Right cardiac atrium (tissue), 5 donors: Measurements from ENCODE around the gene GTF2H2. TPM values are rescaled to one million over a fixed set of nuclear protein-coding genes. Genes with fewer than 3 reads are reported as not detected.
"Not testable (repeated sequence)": the region's sequence is repeated elsewhere in the genome, so short reads cannot be mapped to it uniquely, and the experiment has no call there.

Experiments used
- ATAC-seq, 2 donors: fragments of 200-7000 bp; cut with Tn5 transposase; one replicate each; pipeline versions ENCODE4 v1.8.0 to v1.9.1; 2020; ENCODE audit warnings: moderate library complexity in 2 of 2, mild to moderate bottlenecking in 1 of 2
- DNase-seq, 3 donors: peaks; one replicate each; pipeline ENCODE4 v3.0.0-alpha.2; 2020
- H3K27ac ChIP-seq: one replicate; pipeline ENCODE4 v1.5.1; 2013; ENCODE audit warnings: mild to moderate bottlenecking, low read length, control low read depth, moderate library complexity
- H3K27me3 ChIP-seq: one replicate; pipeline ENCODE4 v1.6.1; 2013; ENCODE audit not compliant: control insufficient read depth, insufficient read depth
- H3K4me1 ChIP-seq: one replicate; pipeline ENCODE4 v1.6.1; 2013; ENCODE audit warnings: low read length; ENCODE audit not compliant: control insufficient read depth, insufficient read depth
- H3K4me3 ChIP-seq: one replicate; pipeline ENCODE4 v1.5.1; 2013; ENCODE audit warnings: low read length, control low read depth
- H3K9me3 ChIP-seq: one replicate; pipeline ENCODE4 v1.6.1; 2013; ENCODE audit warnings: low read length; ENCODE audit not compliant: control insufficient read depth
- WGBS: extraction: QIAGEN DNeasy Blood & Tissue Kit; methylation state at CpG from one replicate; pipeline ENCODE4 v1.1.7; 2013; 5-methylcytosine and 5-hydroxymethylcytosine counted together
- intact Hi-C, 4 donors: fragments of 100-400 bp; cut with DNase I; formaldehyde crosslinking; loops; one replicate each; pipeline versions ENCODE4 v1.11.0 to v1.14.0; 2022 to 2023
- polyA plus RNA-seq: library from polyadenylated mRNA; stranded (reverse); fragments of 200-250 nt; gene quantifications from one replicate; pipeline ENCODE4 v1.2.3, GENCODE V29; 2013
- total RNA-seq, 4 donors: library from RNA; stranded (reverse); fragmentation: NEBNext Ultra II Directional; extraction: Animal tissue kit (Norgen Biotek cat#: 25700); gene quantifications; one replicate each; pipeline ENCODE4 v1.2.1, GENCODE V29; 2021
- donor health status: healthy with polysubstance abuse.
- donor health status: DM: no; HTN: yes; CAD: no.
- donor health status: DM: no; HTN: no; CAD: no.
- donor health status: DM: no; HTN: yes; CAD: no; lungs with severe emphysema.
- donor health status: DM: yes; HTN: yes; CAD: no.

The GTF2H2 gene
- total and polyA plus RNA-seq, 5 donors: 5.2 to 16.0 (median 8.2) TPM

DNA sequence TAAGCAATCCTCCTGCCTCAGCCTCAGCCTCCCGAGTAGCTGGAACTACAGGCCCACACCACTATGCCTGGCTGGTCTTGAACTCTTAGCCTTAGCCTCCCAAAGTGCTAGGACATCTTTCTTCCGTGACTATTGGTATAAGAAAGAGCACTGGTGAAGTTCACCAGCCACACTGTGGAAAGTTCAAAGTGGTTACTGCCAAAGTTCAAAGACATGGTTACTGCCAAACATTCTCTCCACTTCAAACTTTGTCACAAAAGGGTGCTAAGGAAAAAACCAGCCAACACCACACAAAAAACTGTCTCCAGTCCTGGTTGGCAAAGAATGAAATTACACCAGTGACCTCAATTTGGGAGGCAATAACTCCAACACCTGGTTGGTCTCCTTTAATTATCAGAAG is 14.9 kb upstream of the GTF2H2 start:
- H3K4me1 ChIP-seq, DNase-seq, H3K27ac ChIP-seq, H3K9me3 ChIP-seq, H3K27me3 ChIP-seq, intact Hi-C loops, ATAC-seq, H3K4me3 ChIP-seq: not testable (repeated sequence)
- WGBS: no CpG with 5 or more reads among the region's 2 CpGs

DNA sequence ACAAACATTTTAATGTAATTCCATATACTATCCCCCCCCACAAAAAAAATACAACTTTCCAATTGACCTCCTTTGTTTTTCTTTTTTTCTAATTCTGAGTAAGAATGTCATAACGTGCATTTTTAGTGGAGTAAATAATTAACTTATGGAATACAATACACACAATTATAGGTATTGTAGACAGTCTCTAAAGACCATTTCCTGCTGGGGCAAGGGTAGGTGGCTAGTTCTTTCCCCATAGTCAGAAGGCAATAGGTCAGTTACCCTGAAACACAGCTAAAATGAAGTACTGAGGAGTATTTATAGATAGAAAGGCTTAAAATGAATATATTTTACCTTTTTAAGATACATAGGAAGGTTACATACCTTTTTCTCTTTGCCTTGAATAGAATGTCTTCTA is 6.2 kb downstream of the GTF2H2 start:
- ATAC-seq, intact Hi-C loops, H3K4me3 ChIP-seq, H3K27me3 ChIP-seq, H3K4me1 ChIP-seq, H3K9me3 ChIP-seq, H3K27ac ChIP-seq, DNase-seq: not testable (repeated sequence)
- WGBS: no CpG with 5 or more reads among the region's 1 CpG

DNA sequence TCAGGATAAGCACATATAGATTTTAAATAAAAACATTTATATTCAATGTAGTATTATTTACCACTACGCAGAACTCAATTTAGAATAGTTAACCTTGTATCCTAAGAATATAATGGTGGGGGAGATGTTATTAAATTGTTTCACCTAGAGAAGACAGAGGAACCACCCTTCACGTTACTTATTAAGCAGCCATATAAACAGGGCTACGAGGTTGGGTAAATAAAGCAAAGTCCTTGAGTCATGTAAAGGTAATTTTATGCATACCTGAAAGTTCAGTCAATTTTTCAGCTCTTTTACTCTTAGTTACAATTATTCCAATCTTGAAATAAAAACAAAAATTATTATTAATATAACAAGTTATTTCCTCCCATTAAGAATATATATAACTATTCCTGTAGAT is 8.1 kb downstream of the GTF2H2 start:
- H3K27me3 ChIP-seq, DNase-seq, H3K4me3 ChIP-seq, ATAC-seq, intact Hi-C loops, H3K27ac ChIP-seq, H3K4me1 ChIP-seq, H3K9me3 ChIP-seq: not testable (repeated sequence)
- WGBS: no CpG with 5 or more reads among the region's 3 CpGs

DNA sequence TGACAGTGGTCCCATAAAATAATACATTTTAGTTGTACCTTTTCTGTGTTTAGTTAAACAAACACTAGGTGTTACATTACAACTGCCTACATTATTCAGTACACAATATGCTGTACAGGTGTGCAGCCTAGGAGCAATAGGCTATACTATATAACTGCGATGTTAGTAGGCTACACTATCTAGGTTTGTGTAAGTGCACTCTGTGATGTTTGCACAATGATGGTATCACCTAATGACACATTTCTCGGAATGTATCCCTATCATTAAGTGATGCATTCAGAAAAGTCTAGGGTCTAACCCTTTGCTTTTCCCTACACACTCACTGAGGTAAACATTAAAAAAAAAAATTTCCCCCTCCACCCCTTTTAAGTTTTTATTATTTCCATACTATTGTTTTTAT is 22.7 kb downstream of the GTF2H2 start:
- H3K27ac ChIP-seq, ATAC-seq, DNase-seq, H3K4me3 ChIP-seq, H3K4me1 ChIP-seq, H3K9me3 ChIP-seq, H3K27me3 ChIP-seq, intact Hi-C loops: not testable (repeated sequence)
- WGBS: 96% methylated on average over 2 of the region's 2 CpGs

DNA sequence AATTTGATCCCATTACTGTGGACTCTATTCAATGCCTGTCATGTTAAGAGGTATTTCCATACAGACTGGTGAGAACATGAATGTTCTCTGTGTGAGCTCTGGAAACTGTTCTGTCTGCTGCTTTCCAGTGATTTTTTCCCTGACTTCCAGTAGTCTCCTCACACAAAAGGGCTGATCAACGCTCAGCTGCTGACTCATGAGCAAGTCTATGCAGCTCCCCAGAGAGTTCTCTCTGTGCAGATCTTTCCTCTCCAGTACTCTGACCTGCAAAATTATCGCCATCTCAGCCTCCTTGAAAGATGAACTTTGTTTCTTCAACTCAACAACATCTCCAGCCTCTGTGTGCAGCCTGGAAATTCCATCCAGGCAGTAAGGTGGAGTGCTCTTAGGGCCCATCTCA is 23.3 kb downstream of the GTF2H2 start:
- ATAC-seq, H3K27me3 ChIP-seq, H3K4me3 ChIP-seq, DNase-seq, H3K9me3 ChIP-seq, intact Hi-C loops, H3K4me1 ChIP-seq, H3K27ac ChIP-seq: not testable (repeated sequence)
- WGBS: no CpG with 5 or more reads among the region's 2 CpGs

DNA sequence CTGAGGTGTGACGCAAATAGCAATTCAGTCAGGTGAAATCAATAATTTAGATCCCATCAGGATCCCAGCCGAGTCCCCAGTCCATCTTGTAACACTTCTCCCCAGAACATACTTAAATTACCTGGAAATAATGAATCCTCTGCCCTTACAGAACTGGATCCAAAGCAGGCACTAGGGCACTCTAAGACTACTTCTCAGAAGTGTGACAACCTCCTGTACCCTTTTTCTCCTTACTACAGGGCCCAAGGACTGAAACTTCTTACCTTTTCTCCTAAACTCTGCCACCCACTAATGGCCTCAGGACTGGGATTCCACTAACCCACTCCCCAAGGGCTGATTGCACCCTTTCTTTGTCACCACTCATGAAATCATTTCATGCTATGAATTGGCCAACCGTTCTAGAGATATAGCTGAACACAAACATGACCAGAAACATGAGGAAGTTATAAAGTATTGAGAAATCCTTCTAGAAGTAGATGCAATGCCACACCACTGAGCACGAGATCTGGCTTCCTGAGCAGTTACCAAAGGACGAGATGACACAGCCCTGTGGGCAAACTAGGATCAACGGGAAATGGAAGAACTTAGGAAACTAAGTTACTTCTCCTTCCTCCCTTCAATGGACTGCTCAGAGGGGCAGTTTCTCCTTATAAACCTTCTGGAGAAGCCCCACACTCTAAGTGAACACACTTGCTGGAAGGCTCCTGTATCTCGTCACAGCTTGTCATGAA is 36.3 kb downstream of the GTF2H2 start:
- H3K4me3 ChIP-seq, H3K27me3 ChIP-seq, H3K9me3 ChIP-seq, DNase-seq, intact Hi-C loops, H3K4me1 ChIP-seq, H3K27ac ChIP-seq: not testable (repeated sequence)
- ATAC-seq: peak; percentile 45 to 57
- WGBS: no CpG with 5 or more reads among the region's 7 CpGs

DNA sequence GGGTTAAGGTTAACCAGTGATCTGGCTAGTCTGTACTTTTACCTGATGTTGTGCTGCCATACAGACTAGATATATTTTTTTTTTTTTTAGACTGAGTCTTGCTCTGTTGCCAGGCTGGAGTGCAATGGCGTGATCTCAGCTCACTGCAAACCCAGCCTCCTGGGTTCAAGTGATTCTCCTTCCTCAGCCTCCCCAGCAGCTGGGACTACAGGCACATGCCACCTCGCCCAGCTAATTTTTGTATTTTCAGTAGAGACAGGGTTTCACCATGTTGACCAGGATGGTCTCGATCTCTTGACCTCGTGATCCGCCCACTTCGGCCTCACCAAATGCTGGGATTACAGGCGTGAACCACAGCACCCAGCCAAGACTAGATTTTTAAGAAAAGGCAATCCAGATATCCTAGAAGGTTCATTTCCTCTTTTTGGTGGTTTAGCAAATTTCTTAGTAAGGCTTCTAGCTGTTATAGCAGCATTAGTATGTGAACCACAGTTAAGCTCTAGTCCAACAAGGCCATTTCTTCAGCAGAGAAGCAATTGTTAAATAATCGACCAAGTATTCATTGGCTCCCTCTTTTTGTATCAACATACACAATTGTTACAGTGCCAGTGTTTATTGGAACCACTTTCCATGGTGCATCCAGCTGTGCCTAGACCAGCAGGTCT is 42.1 kb downstream of the GTF2H2 start, which contains the start of gene NAIP:
TSS of gene NAIP (minus strand) at position 51 of the 665 bp plus-strand sequence. CDS start 12,424 bp downstream, outside the sequence.
- ATAC-seq, H3K27ac ChIP-seq, H3K4me3 ChIP-seq, H3K27me3 ChIP-seq, intact Hi-C loops, H3K9me3 ChIP-seq, H3K4me1 ChIP-seq, DNase-seq: not testable (repeated sequence)
- WGBS: no CpG with 5 or more reads among the region's 8 CpGs

DNA sequence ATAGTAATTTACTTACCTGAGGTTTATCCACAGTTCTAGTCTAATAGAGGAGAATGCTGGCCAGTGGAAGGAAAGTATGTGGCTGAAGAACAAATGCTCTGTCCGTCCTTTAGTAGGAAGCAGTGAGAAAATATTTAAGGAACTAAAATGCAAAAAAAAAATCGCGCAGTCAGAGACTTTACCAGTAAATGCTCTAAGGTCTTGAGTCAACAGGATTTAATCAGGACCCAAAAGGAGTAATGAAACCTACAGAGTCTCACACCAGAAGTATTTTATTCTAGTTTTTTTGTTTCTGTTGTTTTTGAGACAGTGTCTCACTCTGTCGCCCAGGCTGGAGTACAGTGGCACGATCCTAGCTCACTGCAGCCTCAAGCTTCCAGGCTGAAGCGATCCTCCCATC is 46.8 kb downstream of the GTF2H2 start:
- ATAC-seq, DNase-seq, H3K4me3 ChIP-seq, intact Hi-C loops, H3K27ac ChIP-seq, H3K9me3 ChIP-seq, H3K27me3 ChIP-seq, H3K4me1 ChIP-seq: not testable (repeated sequence)
- no CpG with 5 or more reads among the region's 6 CpGs for WGBS

DNA sequence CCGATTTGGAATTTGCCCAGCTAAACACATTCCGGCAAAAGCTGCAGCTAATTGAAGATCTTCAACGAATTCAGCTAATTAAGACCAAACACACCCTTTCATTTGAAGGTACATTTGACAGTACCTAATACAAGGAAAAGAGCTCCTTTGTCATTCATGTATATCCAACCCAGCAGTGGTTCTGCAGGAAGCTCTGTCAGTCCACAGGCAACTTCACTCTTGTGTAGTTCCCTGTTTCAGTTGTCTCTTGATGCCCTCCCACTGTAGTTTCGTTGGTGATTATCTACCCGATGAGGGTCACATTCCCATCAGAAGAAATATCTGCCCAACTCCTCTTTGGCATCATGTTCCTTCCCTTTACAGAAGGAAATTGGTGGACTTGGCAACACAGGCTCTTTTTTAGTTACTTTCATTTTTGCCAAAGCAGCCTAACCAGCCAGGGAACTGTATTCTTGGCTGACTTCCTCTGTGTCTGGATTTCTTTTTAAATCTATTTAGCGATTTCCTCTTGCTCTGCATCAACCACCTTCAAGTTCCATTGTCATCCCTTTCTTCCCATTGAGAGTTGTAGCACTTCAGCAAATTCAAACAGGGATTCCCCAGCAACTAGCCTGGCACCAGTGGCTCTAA is 49.0 kb downstream of the GTF2H2 start:
- H3K4me3 ChIP-seq, H3K9me3 ChIP-seq, intact Hi-C loops, H3K4me1 ChIP-seq, H3K27me3 ChIP-seq, H3K27ac ChIP-seq, DNase-seq: not testable (repeated sequence)
- peak in 1 of 2 donors; percentile 31 for ATAC-seq
- no CpG with 5 or more reads among the region's 6 CpGs for WGBS

DNA sequence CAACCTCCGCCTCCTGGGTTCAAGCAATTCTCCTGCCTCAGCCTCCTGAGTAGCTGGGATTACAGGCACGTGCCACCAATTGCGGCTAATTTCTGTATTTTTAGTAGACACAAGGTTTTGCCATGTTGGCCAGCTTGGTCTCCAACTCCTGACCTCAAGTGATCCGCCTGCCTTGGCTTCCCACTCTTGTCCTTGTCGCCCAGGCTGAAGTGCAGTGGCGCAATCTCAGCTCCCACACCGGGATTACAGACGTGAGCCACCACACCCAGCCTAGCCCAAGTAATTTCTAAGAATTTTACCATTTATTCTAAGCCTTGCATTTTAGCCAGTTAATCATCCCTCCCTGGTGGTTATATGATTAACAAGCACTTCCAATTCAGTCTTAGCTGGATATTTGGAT is 53.3 kb downstream of the GTF2H2 start:
- WGBS: 88% methylated on average over 8 of the region's 8 CpGs
- Histone ChIP-seq H3K27me3 (no peaks in the 10 kb centered on the region), H3K4me3 (no peak overlapping the region), H3K9me3 (no peaks in the 10 kb centered on the region), H3K4me1 (no peaks in the 10 kb centered on the region), H3K27ac (no peak overlapping the region)
- ATAC-seq (no peak), DNase-seq (peak in 1 of 3 donors; percentile 15)
- intact Hi-C loops: no loop called here

DNA sequence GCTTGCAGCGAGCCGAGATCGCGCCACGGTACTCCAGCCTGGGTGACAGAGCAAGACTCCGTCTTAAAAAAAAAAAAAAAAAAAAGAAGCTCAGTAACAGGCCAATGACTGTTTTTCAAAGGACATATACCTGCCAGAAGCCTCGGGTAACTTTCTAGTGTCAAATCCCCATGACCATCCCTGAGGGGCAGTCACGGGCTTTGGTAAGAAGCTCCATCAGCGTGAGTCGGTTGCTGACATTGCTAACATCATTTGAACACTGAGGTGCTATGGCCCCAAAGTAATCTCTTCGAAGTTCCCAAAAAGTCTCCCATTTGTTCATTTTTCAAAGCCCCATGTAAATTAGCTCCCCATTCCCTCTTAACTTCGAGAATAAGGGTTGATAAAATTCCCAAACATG is 53.9 kb downstream of the GTF2H2 start:
- no peak for ATAC-seq
- WGBS: 81% methylated on average over 12 of the region's 12 CpGs
- peak in 1 of 3 donors; percentile 9 for DNase-seq
- H3K27me3 ChIP-seq: no peaks in the 10 kb centered on the region
- no peak overlapping the region for H3K4me3 ChIP-seq
- no peaks in the 10 kb centered on the region for H3K4me1 ChIP-seq
- no peak overlapping the region for H3K27ac ChIP-seq
- intact Hi-C loops: no loop called here
- H3K9me3 ChIP-seq: no peaks in the 10 kb centered on the region
